Endodermal cell (in vitro differentiated cells): Measurements from ENCODE around the gene RHOT2. TPM values are rescaled to one million over a fixed set of nuclear protein-coding genes. Genes with fewer than 3 reads are reported as not detected.

Source experiments
- DNase-seq: peaks from one replicate; pipeline ENCODE4 v3.0.0-alpha.2; 2017
- H3K27ac ChIP-seq: 2 replicates; pipeline ENCODE4 v1.5.1; 2013; ENCODE audit warnings: mild to moderate bottlenecking, low read depth, low read length, moderate library complexity
- H3K27me3 ChIP-seq: 2 replicates; pipeline ENCODE4 v1.6.1; 2013; ENCODE audit warnings: mild to moderate bottlenecking, low read length, moderate library complexity; ENCODE audit not compliant: insufficient read depth, control insufficient read depth, poor library complexity, severe bottlenecking
- H3K36me3 ChIP-seq: 2 replicates; pipeline ENCODE4 v1.7.0; 2013; ENCODE audit warnings: mild to moderate bottlenecking, low read length, moderate library complexity; ENCODE audit not compliant: control insufficient read depth, insufficient read depth
- H3K4me1 ChIP-seq: one replicate; pipeline ENCODE4 v1.7.0; 2013; ENCODE audit warnings: low read length; ENCODE audit not compliant: control insufficient read depth, insufficient read depth
- H3K4me3 ChIP-seq: 2 replicates; pipeline ENCODE4 v1.5.1; 2013; ENCODE audit warnings: mild to moderate bottlenecking, low read length, moderate library complexity
- H3K9ac ChIP-seq: 2 replicates; pipeline ENCODE4 v1.6.1; 2013; ENCODE audit warnings: mild to moderate bottlenecking, low read length, moderate library complexity; ENCODE audit not compliant: poor library complexity, severe bottlenecking; ENCODE audit errors: extremely low read depth
- H3K9me3 ChIP-seq: 2 replicates; pipeline ENCODE4 v1.6.1; 2013; ENCODE audit warnings: mild to moderate bottlenecking, low read length, moderate library complexity; ENCODE audit not compliant: control insufficient read depth
- H3K27ac Mint-ChIP-seq: 2 replicates; pipeline ENCODE4 v1.8.0; 2020; ENCODE audit warnings: mixed read lengths
- H3K27me3 Mint-ChIP-seq: 2 replicates; pipeline ENCODE4 v1.8.0; 2021; ENCODE audit warnings: mild to moderate bottlenecking, mixed read lengths; ENCODE audit not compliant: insufficient read depth
- H3K36me3 Mint-ChIP-seq: 2 replicates; pipeline ENCODE4 v1.8.0; 2020; ENCODE audit warnings: low read depth, mixed read lengths
- H3K4me1 Mint-ChIP-seq: 2 replicates; pipeline ENCODE4 v1.8.0; 2020; ENCODE audit warnings: mixed read lengths
- H3K4me3 Mint-ChIP-seq: 2 replicates; pipeline ENCODE4 v1.8.0; 2020; ENCODE audit warnings: mild to moderate bottlenecking, moderate library complexity, mixed read lengths
- H3K9me3 Mint-ChIP-seq: 2 replicates; pipeline ENCODE4 v1.8.0; 2020; ENCODE audit warnings: mild to moderate bottlenecking, mixed read lengths
- CTCF ChIP-seq: fragments of 200-600 bp; sonication (generic); conservative IDR thresholded peaks from 2 replicates; pipeline ENCODE4 v1.5.0; 2021; ENCODE audit warnings: antibody characterized with exemption, mild to moderate bottlenecking
- WGBS, 2 experiments: methylation state at CpG; one replicate each; pipeline versions ENCODE4 v1.1.5 to v1.1.7; 2013; ENCODE audit warnings: missing lambda C conversion rate in 2 of 2, mixed read lengths in 1 of 2; ENCODE audit not compliant: insufficient coverage in 1 of 2, insufficient read length in 1 of 2; 5-methylcytosine and 5-hydroxymethylcytosine counted together
- total RNA-seq, 2 donors: library from RNA; stranded (reverse); fragmentation: NEBNext Ultra II Directional in 1 of 2; extraction: Animal tissue kit (Norgen Biotek cat#: 25700) in 1 of 2; gene quantifications; 2 replicates in 1 of 2; 3 replicates in 1 of 2; pipeline ENCODE4 v1.2.1, GENCODE V29; 2021

The RHOT2 gene
- total RNA-seq, 2 donors from 2014 or later: 180 to 193 TPM

GRCh38 chr16:717450-718245 is 49.7 kb downstream of the RHOT2 start:
- no peak for TF ChIP-seq CTCF
- 79 to 83% methylated on average over 23 to 32 of the region's 32 CpGs for WGBS, 2 experiments
- Mint-ChIP-seq H3K36me3 (no peaks in the 10 kb centered on the region), H3K4me1 (peaks cover 9% of the 10 kb centered on the region), H3K9me3 (no peaks in the 10 kb centered on the region), H3K27me3 (peaks cover 20% of the 10 kb centered on the region), H3K4me3 (no peak overlapping the region), H3K27ac (no peak overlapping the region)
- H3K9me3 ChIP-seq: no peaks in the 10 kb centered on the region
- H3K27ac ChIP-seq: no peak overlapping the region
- peaks cover 8% of the 10 kb centered on the region for H3K4me1 ChIP-seq
- H3K9ac ChIP-seq: no peak overlapping the region
- H3K4me3 ChIP-seq: no peak overlapping the region
- no peak for DNase-seq
- H3K27me3 ChIP-seq: peaks cover 21% of the 10 kb centered on the region
- no peaks in the 10 kb centered on the region for H3K36me3 ChIP-seq

GRCh38 chr16:718389-718788 is 50.5 kb downstream of the RHOT2 start:
- peaks cover 8% of the 10 kb centered on the region for H3K4me1 ChIP-seq
- Mint-ChIP-seq H3K36me3 (no peaks in the 10 kb centered on the region), H3K27me3 (peaks cover 16% of the 10 kb centered on the region), H3K4me3 (no peak overlapping the region), H3K27ac (no peak overlapping the region), H3K9me3 (no peaks in the 10 kb centered on the region), H3K4me1 (peaks cover 9% of the 10 kb centered on the region)
- no peak overlapping the region for H3K27ac ChIP-seq
- H3K4me3 ChIP-seq: no peak overlapping the region
- H3K9ac ChIP-seq: no peak overlapping the region
- H3K36me3 ChIP-seq: no peaks in the 10 kb centered on the region
- WGBS, 2 experiments: 88 to 90% methylated on average over 6 to 9 of the region's 9 CpGs
- no peaks in the 10 kb centered on the region for H3K9me3 ChIP-seq
- no peak for TF ChIP-seq CTCF
- peaks cover 20% of the 10 kb centered on the region for H3K27me3 ChIP-seq
- no peak for DNase-seq

- Histone ChIP-seq H3K36me3 (no peaks in the 10 kb centered on the region), H3K4me1 (peaks cover 8% of the 10 kb centered on the region), H3K27me3 (peaks cover 15% of the 10 kb centered on the region), H3K9ac (no peak overlapping the region), H3K9me3 (no peaks in the 10 kb centered on the region), H3K4me3 (no peak overlapping the region), H3K27ac (no peak overlapping the region)
- no peaks in the 10 kb centered on the region for H3K9me3 Mint-ChIP-seq
- 80 to 88% methylated on average over 1 to 6 of the region's 6 CpGs for WGBS, 2 experiments
- no peak overlapping the region for H3K27ac Mint-ChIP-seq
- H3K4me3 Mint-ChIP-seq: peak overlapping the region; percentile 67
- H3K27me3 Mint-ChIP-seq: peaks cover 12% of the 10 kb centered on the region
- H3K4me1 Mint-ChIP-seq: peaks cover 9% of the 10 kb centered on the region
- DNase-seq: no peak
- no peaks in the 10 kb centered on the region for H3K36me3 Mint-ChIP-seq
- no peak for TF ChIP-seq CTCF
These were observed 51.0 kb downstream of the RHOT2 start for GRCh38 chr16:718922-719321.
